GM18517 (cell line): ENCODE results near the gene GTPBP4.
A peak's percentile ranks its signal among the peaks of the same experiment; 100 is the strongest.

Experiments
- ATAC-seq: cut with Tn5 transposase; IDR thresholded peaks from one replicate; pipeline ENCODE4 v1.9.1; 2021; ENCODE audit warnings: mild to moderate bottlenecking, moderate library complexity; ENCODE audit not compliant: unreplicated experiment

The GTPBP4 gene

DNA sequence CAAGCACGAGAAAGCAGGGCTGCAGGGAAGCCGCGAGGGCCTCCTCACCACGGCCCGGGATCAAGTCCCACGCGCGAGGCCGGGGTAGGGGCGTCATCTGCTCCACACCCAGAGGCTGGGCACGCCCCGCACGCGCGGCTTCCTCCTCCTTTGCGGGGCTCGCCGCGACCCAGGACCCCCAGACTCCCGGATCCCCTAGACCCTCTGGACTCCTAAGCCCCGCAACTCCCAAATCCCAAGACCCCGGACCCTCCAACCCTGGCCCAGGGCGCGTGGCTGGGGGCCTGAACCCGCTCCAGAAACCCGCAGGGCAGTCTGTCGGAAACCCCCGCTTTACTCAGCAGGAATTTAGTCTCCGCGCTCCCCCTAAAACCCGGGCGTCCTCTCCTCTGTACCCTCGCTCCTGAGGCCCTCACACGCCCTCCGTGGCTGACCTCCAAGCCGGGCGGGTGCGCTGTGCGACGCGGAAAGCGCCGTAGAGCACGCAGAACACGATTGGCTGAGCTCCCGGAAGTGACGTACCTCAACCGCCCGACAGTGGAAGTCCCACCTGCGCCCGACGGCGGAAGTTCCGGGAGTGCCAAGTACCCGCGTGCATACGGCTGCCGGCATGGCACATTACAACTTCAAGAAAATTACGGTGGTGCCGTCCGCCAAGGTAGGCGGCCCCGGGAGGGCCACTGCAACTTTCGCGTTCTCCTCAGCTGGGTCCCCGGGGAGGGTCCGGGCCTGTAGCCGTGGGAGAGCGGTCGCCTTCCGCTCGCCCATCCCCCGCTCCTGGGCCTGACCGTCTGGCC is at the start of gene GTPBP4:
Gene GTPBP4, plus strand, starts transcription at position 565 of the 797 bp plus-strand sequence. Its CDS starts 46 bp downstream, at position 611.
- ATAC-seq: peak; percentile 96

DNA sequence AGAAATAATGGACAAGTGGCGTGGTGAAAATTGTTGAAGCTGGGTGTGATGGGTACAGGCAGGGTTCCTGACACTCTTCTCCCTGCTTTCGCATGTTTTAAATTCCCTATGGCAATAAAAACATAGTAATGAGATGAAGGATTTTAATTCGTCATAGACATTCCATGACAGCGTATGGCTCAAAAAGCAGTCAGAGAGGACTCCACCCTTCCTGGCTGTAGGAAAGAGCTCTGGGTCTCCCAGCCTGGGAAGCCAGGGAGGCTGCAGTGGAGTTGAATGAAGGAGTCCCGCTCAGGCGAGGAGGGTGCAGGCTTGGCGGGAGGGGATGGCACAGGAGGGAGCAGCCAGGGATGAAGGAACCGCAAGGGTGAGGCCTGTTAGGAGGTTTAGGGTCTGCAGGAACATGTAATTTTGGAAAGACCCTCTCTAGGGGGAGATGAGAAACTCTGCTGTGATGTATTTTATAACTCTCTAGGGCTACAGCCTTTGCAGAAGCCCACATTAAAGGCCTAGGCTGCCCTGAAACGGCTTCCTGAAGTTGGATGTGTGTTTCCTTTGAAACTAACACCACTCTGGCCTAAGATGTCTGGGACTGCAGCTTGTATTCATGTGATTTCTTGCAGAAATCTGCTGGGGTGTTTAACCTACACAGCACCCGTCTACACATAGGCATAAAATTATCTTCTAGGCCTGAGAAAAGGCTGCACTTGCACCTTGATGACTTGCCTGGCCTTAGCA is 49.1 kb upstream of the GTPBP4 start:
- ATAC-seq: no peak

DNA sequence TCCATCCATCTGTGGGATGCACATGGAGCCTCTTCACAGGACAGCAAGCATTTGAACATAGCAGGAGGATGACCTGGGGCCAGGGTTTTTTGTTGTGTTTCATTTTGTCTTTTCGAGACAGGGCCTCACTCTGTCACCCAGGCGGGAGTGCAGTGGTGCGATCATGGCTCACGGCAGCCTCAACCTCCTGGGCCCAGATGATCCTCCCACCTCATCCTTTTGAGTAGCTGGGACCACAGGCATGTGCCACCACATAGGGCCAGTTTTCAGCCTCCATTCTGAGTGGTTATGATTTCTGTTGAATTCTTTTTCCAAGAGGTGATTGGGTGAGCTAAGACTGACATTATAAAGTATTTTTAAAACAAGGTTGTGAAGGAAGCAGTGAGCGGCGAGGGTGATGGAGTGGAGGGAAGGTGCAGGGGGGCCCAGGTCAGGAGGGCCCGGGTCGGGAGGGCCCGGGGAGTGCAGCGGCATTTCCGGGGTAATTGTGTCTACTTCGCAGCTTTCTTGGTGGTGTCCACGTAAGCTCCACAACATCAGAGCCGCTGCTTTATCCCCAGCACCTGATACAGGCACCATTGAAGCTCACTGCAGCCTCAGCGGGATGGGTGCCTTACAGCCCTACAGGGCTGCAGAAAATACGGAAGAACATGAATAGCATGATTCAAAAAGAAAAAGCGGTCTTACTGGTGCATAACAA is 44.8 kb upstream of the GTPBP4 start:
- no peak for ATAC-seq

DNA sequence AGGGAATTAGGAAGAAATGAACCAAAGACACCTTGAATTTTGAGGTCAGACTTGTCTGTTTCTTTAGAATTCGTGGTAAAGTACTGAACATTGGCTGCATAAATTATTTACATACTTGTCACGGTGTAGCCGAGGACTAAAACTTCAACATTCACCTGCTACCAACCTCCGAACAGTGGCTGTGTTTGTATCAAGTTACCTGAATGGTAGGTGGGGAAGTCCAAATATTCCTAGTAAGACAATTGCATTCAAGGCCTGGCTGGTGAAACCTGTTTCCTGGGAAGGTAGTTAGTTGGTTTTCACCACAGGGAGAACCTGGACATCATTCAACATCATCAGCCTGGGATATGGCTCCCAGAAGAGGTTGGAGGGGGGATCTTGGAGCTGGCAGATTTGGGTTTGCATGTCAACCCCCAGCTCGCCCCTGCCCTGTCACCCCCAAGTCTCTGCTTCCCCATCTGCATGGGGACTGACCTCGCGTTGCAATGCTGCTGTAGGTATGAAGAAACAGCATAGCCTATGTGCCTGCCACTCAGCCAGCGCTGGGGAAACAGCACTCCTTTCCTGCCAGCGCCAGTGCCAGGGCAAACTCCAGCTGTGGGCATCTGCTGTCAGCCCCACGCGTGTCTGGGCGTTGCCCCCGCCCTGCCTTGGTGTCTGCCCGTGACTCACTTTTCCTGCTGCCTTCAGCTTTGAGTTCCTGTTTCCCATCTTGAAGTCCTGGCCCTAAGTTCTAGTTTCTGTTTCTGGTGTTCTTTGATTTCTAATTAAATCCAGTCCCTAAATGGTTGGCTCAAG is 44.0 kb upstream of the GTPBP4 start:
- ATAC-seq: no peak

- no peak for ATAC-seq
Observed at GRCh38 chr10:945778-946177, 42.5 kb upstream of the GTPBP4 start.

DNA sequence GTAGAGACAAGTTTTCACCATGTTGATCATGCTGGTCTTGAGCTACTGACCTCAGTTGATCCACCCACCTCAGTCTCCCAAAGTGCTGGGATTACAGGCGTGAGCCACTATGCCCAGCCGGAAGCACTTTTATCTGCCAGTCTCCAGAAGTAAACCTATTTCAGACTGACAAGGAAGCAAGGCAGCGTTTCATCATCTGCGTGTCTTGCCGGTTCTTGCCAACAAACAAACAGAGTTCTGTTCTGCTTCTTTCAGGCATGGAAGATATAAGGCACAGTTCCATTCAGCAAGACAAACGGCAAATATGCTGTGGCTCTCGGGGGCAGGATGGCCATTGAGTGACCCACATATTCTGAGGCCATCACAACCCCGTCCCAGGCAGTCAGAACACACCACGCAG is 41.2 kb upstream of the GTPBP4 start:
- ATAC-seq: no peak

DNA sequence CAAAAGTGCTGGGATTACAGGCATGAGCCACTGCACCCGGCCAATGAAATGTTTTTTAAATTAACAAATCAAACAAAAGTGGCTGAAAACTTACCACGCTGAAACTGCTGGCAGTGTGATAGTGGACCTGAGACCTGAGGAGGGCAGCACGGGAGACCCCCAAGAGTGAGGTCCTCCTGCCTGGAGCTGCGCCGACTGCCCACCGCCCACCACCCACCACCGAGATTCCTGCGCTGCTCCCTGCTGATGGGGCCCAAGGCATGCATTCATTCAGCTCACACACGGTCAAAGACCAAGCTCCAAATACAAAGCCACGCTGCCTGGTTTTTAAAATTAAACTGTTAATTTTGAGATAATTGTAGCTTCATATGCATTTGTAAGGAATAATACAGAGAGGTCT is 40.4 kb upstream of the GTPBP4 start:
- ATAC-seq: no peak

DNA sequence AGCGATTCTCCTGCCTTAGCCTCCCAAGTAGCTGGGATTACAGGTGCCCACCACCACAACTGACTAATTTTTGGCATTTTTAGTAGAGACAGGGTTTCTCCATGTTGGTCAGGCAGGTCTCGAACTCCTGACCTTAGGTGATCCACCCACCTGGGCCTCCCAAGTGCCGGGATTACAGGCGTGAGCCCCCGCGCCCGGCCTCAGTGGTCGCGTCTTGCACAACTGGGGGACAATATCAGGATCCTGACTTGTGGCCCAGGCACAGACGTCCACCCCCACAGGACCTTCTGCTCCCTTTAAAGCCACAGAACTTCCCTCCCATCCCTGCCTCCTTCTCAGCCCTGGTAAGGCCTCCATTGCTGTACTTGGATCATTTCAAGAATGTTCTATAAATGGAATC is 39.9 kb upstream of the GTPBP4 start:
- no peak for ATAC-seq

GRCh38 chr10:949446-949845 is 38.8 kb upstream of the GTPBP4 start:
- ATAC-seq: no peak

DNA sequence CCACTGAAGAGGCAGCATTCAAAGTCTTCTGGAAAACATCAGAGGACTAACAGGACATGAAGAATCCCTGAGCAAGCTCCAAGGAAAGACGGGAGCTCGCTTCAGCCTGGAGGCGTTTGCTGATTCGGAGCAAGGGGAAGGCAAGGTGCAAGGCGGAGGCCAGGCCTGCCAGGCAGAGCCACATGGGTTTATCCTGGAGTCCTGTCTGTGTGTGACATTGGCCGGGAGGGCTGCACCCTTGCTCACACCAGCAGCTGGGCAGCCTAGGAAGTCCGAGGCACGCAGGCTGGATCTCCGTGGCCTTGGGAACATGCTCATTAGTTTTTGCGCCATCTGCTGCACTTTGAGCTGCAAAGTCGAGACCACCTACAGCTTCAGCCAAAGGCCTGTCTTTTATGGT is 34.4 kb upstream of the GTPBP4 start:
- ATAC-seq: no peak

- ATAC-seq: no peak
Observed at GRCh38 chr10:954396-954795, 33.8 kb upstream of the GTPBP4 start.

- no peak for ATAC-seq
Observed at GRCh38 chr10:955127-955819, 33.0 kb upstream of the GTPBP4 start.

DNA sequence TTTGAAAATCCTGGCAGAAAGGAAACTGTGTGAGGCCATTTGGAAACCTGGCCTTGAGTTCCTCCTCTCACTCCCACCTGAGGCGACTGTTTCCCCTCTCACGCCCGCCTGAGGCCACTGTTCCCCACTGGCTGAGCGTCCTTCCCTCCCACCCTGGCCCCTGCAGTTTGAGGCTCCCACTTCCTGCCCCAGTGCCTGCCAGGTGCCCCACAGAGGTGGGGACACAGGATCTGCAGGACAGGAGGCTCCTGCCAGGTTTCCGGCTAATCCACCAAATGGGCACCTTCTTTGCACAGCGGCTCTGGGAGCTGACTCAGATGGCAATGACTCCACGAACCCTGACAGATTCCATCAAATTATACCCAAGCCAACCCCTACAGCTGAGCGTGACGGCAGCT is 32.4 kb upstream of the GTPBP4 start:
- ATAC-seq: no peak

- ATAC-seq: no peak
Observed at GRCh38 chr10:958106-958505, 30.1 kb upstream of the GTPBP4 start.

- ATAC-seq: no peak
Observed at GRCh38 chr10:958856-959255, 29.4 kb upstream of the GTPBP4 start.

GRCh38 chr10:962342-962741 is 25.9 kb upstream of the GTPBP4 start:
- no peak for ATAC-seq

DNA sequence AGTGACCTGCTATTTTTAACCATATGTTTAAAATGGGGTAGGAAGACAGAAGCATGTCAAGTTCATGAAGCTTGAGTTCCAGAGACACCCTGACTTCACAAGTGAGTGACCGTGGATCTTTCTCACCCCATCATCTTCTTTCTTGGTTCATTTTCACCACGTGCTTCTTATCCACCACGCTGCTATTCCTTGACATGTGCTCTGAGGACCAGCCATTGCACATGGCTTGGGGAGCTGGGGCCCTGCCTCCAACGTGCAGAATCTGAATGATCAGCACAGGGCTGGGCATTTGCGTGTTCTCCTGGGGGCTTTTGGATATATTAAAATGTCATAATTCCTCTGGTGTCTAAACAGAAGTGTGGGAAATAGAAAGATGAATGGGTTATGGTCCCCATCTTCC is 25.0 kb upstream of the GTPBP4 start:
- no peak for ATAC-seq

DNA sequence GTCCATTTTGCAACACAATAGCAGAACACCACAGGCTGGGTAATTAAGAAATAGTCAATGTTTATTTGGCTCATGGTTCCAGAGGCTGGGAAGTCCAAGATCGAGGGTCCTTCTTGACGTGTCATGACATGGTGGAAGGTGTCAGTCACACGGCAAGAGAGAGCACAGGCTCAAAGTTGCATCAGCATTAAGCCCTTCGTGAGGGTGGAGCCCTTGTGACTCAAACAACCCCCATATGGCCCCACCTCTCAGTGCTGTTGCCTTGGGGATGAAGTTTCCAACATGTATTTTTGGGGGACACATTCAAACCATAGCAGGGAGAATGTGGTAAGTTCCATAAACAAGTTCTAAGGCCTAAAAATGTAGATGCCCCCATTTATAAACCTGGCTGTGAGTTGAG is 24.6 kb upstream of the GTPBP4 start:
- ATAC-seq: no peak

- no peak for ATAC-seq
Observed at GRCh38 chr10:964321-964987, 23.8 kb upstream of the GTPBP4 start.

- no peak for ATAC-seq
Observed at GRCh38 chr10:964988-965417, 23.2 kb upstream of the GTPBP4 start.
